Skin epidermis (tissue), 12 donors: ENCODE data around the gene RNASE11.
"Not testable (repeated sequence)": the region's sequence is repeated elsewhere in the genome, so short reads cannot be mapped to it uniquely, and the experiment has no call there.

Source experiments
- H3K27ac ChIP-seq, 21 experiments: fragments of 200-600 bp; sonication (generic) in 11 of 21; one replicate each; pipeline ENCODE4 v1.5.0; 2020; ENCODE audit warnings: mild to moderate bottlenecking in 3 of 21, inconsistent platforms in 2 of 21, moderate library complexity in 2 of 21
- H3K4me3 ChIP-seq, 7 experiments: fragments of 200-600 bp; sonication (generic) in 2 of 7; one replicate each; pipeline ENCODE4 v1.5.0; 2020; ENCODE audit warnings: inconsistent platforms in 2 of 7, mild to moderate bottlenecking in 2 of 7, moderate library complexity in 1 of 7

The RNASE11 gene

GRCh38 chr14:20587489-20588154 is at the start of gene RNASE11:
Gene RNASE11 (minus strand): TSS chr14:20588001.
- Histone ChIP-seq H3K27ac (no peak within 1 kb of the TSS), H3K4me3 (no peak within 1 kb of the TSS)

GRCh38 chr14:20632831-20633691 is 45.3 kb upstream of the RNASE11 start:
- no peak overlapping the region for H3K27ac ChIP-seq
- peak overlapping the region in 5 of 7 experiments; percentile 1 to 24 (median 13) for H3K4me3 ChIP-seq

- Histone ChIP-seq H3K4me3 (peak overlapping the region in 6 of 7 experiments; percentile 1 to 24 (median 10)), H3K27ac (no peak overlapping the region)
Observed at GRCh38 chr14:20632448-20632830, 44.6 kb upstream of the RNASE11 start.

GRCh38 chr14:20631880-20632389 is 44.1 kb upstream of the RNASE11 start:
- H3K4me3 ChIP-seq, result peak overlapping the region in 5 of 7 experiments; percentile 1 to 24 (median 8)
- H3K27ac ChIP-seq, result no peak overlapping the region

- peak overlapping the region in 5 of 7 experiments; percentile 1 to 24 (median 12) for H3K4me3 ChIP-seq
- H3K27ac ChIP-seq, result no peak overlapping the region
Observed at GRCh38 chr14:20631023-20631879, 43.5 kb upstream of the RNASE11 start.

GRCh38 chr14:20630340-20631022 is 42.7 kb upstream of the RNASE11 start:
- Histone ChIP-seq H3K27ac (no peak overlapping the region), H3K4me3 (peak overlapping the region in 4 of 7 experiments; percentile 1 to 24 (median 10))

- Histone ChIP-seq H3K27ac (no peak overlapping the region), H3K4me3 (no peak overlapping the region)
Observed at GRCh38 chr14:20628063-20628854, 40.5 kb upstream of the RNASE11 start.

- Histone ChIP-seq H3K27ac (no peak overlapping the region), H3K4me3 (no peak overlapping the region)
Observed at GRCh38 chr14:20627346-20628027, 39.7 kb upstream of the RNASE11 start.

- H3K27ac ChIP-seq, result no peak overlapping the region
- no peak overlapping the region for H3K4me3 ChIP-seq
Observed at GRCh38 chr14:20626274-20626673, 38.5 kb upstream of the RNASE11 start.

GRCh38 chr14:20624495-20625070 is 36.8 kb upstream of the RNASE11 start:
- H3K4me3 ChIP-seq, result peak overlapping the region in 4 of 7 experiments; percentile 0 to 11 (median 7)
- H3K27ac ChIP-seq, result no peak overlapping the region

- Histone ChIP-seq H3K27ac (no peak overlapping the region), H3K4me3 (no peak overlapping the region)
Observed at GRCh38 chr14:20623798-20624197, 36.0 kb upstream of the RNASE11 start.

- no peak overlapping the region for H3K4me3 ChIP-seq
- H3K27ac ChIP-seq, result no peak overlapping the region
Observed at GRCh38 chr14:20622816-20623291, 35.1 kb upstream of the RNASE11 start.

GRCh38 chr14:20620798-20621478 is 33.1 kb upstream of the RNASE11 start:
- no peak overlapping the region for H3K27ac ChIP-seq

GRCh38 chr14:20619688-20620087 is 31.9 kb upstream of the RNASE11 start:
- H3K27ac ChIP-seq, H3K4me3 ChIP-seq: not testable (repeated sequence)

More at GRCh38 chr14:20620798-20621478, 33.1 kb upstream of the RNASE11 start:
- H3K4me3 ChIP-seq, result no peak overlapping the region

GRCh38 chr14:20618271-20618749 is 30.5 kb upstream of the RNASE11 start:
- Histone ChIP-seq H3K27ac (no peak overlapping the region), H3K4me3 (no peak overlapping the region)

GRCh38 chr14:20617138-20618003 is 29.6 kb upstream of the RNASE11 start:
- Histone ChIP-seq H3K27ac (no peak overlapping the region), H3K4me3 (no peak overlapping the region)
